ENCODE results near the gene CD2BP2.
"Not testable (repeated sequence)": the region's sequence is repeated elsewhere in the genome, so short reads cannot be mapped to it uniquely, and the experiment has no call there.

The CD2BP2 gene

DNA sequence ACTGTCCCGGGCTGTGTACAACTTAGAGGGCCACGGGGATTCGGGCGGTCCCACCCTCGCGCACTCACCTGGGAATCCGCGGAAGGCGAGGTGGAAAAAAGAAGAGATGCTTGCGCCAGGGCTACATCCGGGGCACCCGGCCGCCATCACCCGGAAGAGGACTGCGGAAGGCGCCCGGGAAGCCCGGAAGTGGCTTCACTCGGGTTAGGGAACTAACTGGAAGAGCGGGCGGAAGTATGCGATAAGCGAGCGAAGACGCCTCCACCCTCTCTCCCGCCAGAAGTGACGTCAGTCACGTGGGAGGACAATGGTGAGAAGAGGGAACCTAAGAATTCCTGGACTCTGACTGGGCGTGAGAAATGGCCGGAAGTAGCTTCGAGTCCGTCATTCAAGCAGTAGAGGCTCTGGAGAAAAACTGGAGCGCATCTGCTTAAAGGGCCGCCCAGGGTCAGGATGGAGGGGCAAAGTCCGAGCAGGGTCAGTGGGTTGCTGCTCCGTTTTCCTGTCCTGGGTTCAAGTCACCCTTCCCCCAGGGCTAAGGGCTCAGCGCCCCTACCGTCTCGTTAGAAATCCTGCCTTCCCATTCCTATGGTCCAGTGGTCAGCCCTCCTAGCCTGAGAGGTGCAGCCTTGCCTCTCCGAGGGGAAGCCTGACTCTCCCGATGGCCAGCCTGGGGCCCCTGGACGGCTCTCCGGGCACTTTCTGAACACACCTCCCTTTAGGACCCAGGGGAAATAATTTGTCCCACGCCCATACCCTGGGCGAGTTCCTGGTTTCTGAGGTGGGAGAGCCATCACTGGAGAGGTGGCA, at the start of gene CD2BP2:
Gene CD2BP2 (minus strand): TSS at position 165 of the 810 bp plus-strand sequence. CDS start 627 bp downstream, outside the sequence.
- DNase-seq (ENCODE audit: low spot score) = peak; percentile 99

DNA sequence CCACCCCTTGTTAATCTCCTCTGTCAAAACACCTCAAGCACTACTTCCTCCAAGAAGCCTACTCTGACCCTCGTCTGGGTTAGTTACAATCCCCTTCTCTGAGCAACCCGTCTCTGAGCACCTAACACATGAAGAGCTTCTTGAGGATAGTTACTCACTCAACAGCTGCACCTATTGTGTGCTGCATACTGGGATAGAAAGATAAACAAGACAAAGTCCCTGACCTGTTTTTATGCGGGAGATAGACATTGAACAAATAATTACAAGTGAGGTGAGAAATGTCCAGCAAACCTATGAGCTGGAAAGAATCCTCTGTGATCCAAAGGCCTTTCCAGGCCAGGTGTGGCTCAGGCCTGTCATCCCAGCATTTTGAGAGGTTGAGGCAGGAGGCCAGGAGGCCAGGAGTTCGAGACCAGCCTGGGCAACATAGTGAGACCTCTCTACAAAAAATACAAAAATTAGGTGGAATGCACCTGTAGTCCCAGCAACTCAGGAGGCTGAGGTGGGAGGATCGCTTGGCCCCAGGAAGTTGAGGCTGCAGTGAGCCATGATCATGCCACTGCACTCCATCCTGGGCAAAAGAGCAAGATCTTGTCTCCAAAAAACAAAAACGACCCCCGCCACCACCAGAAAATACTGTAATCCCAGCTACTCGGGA, 46.8 kb upstream of the CD2BP2 start:
- no peak for DNase-seq (ENCODE audit: low spot score)

DNA sequence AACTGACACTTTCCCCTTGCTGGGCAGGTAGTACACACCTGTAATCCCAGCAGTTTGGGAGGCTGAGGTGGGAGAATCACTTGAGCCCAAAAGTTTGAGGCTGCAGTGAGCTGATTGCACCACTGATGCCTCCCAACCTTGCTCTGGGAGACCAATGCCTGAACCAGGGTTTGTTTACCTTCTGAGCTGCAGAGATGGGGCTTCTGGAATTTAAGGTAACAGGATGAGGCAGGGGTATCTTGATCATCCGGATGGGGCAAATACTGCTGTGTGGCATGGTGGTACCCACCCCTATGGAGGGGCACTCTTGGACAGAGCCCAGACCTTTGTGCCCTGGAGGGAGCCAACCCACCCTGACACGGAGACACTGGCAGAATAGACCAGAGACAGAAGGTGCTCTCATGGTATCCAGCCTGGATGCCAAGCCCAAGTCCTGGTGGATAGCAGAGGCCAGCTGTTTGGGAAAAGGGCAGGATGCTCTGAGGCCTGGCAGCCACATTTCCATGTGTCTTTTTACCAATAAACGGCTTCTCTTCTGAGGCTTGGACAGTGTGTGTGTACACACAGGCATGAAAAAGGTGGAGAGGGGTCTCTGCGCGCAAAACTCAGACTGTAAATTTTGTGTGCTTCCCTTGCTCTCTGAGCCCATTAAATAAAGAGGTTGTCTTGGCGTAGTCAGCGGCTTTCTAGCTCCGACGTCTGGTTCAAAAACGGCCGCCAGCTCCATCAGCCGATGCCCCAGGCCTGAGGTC, 44.5 kb upstream of the CD2BP2 start:
- no peak for DNase-seq (ENCODE audit: low spot score)

DNA sequence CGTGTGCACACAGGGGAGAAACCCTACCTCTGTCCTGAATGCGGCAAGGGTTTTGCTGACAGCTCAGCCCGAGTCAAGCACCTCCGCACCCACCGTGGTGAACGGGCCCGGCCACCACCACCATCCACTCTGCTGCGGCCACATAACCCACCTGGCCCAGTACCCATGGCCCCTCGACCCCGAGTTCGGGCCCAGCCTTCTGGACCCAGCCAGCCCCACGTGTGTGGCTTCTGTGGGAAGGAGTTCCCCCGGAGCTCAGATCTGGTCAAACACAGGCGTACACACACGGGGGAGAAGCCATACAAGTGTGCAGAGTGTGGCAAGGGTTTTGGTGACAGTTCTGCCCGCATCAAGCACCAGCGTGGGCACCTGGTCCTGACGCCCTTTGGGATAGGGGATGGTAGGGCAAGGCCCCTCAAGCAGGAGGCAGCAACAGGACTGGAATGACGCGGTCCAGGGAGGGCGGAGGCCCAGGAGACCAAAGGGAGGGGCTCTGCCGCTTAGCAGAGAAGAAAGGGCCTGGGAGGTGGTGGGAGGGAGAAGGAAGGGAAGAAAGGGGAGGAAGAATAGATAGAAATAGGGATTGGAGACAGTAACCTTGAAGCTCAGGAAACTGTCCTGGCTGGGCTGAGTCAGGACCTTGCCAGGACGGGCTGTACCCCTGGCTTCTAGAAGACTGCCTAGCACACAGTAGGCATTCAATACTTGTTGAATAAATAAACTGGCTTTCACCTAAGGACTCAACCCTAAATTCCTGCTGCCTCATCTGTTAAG, 43.7 kb upstream of the CD2BP2 start:
- no peak for DNase-seq (ENCODE audit: low spot score)

GRCh38 chr16:30397776-30398660, 42.9 kb upstream of the CD2BP2 start:
- DNase-seq (ENCODE audit: low spot score) = no peak

- no peak for DNase-seq (ENCODE audit: low spot score)
Measured at GRCh38 chr16:30397056-30397455, 41.9 kb upstream of the CD2BP2 start.

DNA sequence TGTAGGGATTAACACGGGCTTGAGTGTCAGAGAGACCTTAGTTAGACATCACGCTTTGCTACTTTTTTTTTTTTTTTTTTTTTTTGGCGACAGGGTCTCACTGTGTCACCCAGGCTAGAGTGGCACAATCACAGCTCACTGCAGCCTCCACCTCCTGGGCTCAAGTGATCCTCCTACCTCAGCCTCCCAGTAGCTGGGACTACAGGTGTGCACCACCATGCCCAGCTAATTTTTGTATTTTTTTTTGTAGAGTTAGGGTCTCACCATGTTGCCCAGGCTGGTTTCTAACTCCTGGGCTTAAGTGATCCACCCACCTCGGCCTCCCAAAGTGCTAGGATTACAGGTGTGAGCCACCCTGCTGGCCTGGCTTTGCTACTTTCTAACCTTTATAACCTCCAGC, 41.5 kb upstream of the CD2BP2 start:
- DNase-seq (ENCODE audit: low spot score) = not testable (repeated sequence)

- DNase-seq (ENCODE audit: low spot score) = no peak
Measured at GRCh38 chr16:30395992-30396585, 41.0 kb upstream of the CD2BP2 start.

DNA sequence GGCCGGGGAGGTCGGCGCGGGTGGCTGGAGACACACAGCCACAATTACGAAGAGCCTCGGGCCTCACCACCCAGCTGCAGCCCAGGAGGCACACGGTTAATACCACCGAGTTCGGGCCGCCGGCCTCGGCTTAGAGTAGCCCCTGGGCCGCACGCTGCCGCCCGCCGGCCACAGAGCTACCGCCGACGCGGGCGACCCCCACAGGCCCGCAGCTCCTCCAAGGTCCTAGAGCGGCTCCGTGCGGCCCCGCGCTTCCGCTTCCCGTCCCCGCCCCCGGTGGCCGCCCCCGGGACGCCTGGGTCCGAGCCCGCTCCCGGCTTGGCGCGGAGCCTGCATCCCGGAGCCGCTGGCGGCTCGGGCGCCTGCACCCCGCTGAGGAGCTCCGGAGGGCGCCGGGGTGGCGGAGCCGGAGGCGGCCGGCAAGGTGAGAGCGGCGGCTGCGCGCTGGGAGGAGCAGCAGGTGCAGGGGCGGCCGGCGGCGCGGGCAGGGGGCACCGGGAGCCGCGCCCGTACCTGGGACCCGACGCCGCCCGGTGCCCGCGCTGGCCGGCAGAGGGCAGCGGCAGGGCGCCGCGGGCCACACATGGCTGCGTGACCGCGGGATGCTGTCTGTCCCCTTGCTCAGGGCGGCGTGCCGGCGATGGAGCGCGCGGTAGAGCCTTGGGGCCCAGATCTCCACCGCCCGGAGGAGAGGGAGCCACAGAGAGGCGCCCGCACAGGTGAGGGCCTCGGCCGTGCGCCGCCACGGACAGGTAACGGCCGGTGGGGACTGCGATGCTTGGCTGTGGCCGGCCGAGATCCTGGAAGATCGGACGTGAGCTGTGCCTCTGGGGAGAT, 40.3 kb upstream of the CD2BP2 start, which contains the start of gene ZNF48:
Gene ZNF48 (plus strand): TSS at position 266 of the 837 bp plus-strand sequence. CDS start 375 bp downstream, at position 641.
- DNase-seq (ENCODE audit: low spot score) = peak; percentile 91

GRCh38 chr16:30394592-30395154, 39.6 kb upstream of the CD2BP2 start:
- DNase-seq (ENCODE audit: low spot score) = no peak

GRCh38 chr16:30383521-30383920, 28.4 kb upstream of the CD2BP2 start:
- no peak for DNase-seq (ENCODE audit: low spot score)

DNA sequence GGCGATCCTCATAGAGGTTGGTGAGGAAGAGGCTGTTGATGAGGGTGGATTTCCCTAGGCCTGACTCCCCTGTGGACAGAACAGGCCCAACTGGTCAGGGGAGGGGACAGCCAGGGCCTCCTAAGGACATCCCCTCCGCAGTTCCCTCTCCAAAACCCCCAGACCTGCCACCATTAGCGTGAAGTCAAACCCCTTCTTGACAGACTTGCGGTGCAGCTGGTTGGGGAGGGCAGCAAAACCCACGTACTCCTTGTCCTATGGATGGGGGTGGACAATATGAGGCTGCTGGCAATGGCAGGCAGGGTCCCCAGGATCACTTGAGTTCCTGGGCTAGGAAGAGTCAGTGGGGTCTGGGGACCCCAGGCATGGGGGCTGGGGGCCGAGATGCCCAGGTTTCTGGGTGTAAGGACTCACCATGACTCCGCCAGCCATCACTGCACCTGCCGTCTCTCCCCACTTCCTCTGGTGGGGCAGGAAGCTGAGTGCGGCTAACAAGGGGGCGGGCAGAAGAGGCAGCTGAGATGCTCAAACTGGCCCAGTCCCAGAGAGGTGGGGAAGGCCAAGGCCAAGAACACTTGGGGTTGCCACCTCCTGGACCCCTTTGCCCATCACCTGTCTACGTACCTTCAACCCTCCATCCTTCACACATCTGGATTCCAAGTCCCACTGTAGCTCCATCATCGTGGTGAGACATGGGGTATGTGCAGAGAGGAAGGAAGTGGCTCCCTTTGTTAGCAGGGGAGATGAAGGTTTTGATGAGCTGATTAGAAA, 27.2 kb upstream of the CD2BP2 start, which contains the start of gene SEPTIN1:
Gene SEPTIN1 (minus strand): TSS at position 451 of the 771 bp plus-strand sequence. CDS start 19 bp downstream, at position 432.
- no peak for DNase-seq (ENCODE audit: low spot score)

DNA sequence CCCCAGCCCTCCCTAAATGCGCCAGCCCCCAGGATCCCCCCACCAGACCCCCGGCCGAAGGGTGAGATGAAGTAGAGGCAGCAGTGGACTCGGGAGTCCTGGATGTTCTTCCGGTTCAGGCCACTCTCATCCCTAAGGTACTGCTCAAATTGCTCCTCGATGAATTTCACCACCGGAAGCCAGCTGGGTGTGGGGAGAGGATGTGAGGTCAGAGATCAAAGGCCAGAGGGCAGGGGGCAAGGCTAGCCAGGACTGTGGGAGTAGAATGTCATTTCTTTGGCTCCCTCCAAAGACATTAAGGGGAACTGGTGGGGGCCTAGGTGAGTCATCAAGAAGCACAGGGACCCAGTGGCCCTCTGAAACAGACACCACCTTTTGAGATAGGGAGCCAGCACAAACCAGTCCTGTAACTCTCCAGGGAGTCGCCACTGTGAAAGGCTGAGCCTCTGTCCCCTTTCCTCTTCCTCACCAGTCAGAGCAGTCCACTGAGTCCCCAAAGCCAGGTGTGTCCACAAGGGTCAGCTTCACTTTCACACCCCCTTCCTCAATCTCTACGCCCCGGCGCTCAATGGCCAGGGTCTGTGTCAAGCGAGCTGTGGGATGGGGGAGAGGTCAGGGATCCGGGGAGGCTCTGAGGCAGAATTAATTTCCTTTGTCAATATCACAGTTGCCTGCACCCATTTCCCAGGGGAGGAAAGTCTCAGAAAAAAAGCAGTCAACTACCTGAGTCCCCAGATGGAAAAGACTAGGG, 26.4 kb upstream of the CD2BP2 start:
- DNase-seq (ENCODE audit: low spot score) = no peak

DNA sequence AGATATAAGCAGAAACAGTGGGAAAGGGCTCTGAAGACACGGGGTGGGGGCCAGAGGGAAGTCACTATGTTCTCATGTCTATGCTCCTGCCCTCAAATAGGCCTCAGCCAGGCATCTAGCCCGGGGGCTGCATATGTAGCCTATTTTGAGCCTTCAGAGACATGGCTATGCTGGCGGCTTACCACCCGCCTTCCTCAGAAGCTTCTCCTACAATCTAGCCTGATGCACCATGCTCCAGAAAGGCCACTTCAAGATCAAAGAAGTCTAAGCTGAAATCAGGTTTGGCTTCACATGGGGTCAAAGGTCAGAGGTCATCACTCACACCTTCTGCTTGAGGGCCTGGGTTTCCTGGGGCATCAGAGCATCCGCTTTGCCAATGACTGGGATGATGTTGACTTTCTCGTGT, 25.7 kb upstream of the CD2BP2 start:
- no peak for DNase-seq (ENCODE audit: low spot score)

DNA sequence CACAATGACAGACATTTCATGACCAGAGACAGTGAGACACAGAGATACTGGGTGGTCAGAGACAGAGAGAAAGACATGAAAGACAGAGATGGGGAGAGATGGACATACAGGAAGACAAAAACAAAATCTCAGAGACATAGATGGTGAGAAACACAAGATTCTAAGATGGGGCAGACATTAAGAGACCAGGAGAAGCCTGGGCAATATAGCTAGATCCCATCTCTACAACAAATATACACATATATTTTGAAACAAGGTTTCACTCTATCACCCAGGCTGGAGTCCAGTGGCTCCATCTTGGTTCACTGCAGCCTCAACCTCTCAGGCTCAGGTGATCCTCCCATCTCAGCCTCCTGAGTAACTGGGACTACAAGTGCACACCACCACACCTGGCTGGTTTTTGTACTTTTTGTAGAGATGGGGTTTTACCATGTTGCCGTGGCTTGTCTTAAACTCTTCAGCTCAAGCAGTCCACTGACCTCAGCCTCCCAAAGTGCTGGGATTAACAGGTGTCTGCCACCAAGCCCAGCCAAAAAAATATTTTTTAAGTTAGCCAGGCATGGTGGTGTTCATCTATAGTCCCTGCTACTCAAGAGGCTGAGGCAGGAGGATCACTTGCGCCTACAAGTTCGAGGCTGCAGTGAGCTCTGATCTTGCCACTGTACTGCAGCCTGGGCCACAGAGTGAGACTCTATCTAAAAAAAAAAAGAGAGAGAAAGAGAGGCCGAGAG, 25.1 kb upstream of the CD2BP2 start:
- DNase-seq (ENCODE audit: low spot score) = no peak

DNA sequence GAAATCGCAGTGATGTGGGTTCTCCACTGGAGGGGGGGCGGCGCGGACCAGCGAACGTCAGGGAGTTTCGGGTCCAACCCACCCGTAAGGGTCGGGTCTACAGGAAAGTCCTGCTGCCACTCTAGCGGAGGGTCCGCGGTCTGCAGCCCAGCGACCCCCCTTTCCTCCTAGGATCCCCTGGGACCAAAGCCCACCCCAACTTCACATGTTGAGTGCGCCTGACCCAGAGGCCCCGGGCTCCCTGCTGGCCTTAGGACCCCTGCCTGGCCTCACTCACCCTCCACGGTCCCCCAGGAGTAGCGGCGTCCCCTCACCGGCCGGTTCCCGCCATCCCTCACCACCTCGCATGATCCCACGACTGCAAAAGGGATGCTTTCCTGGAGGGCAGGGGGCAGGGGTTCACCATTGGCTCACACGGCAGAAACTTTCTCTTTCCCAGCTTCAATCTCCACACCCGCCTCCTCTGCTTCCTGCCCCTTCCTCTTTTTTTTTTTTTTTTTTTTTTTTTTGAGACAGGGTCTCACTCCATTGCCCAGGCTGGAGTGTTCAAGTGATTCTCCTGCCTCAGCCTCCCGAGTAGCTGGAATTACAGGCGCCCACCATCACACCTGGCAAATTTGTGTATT, 24.2 kb upstream of the CD2BP2 start:
- DNase-seq (ENCODE audit: low spot score) = no peak

Measured in globus pallidus (tissue), 1 donor.